ENCODE data around the gene SASH1.
"Not testable (repeated sequence)": the region's sequence is repeated elsewhere in the genome, so short reads cannot be mapped to it uniquely, and the experiment has no call there.

SASH1 gene

GRCh38 chr6:148365041-148365440 is 22.4 kb downstream of the SASH1 start:
- DNase-seq (ENCODE audit: low read depth) = no peak

- DNase-seq (ENCODE audit: low read depth) = no peak
These were observed 24.9 kb downstream of the SASH1 start for GRCh38 chr6:148367411-148368024.

GRCh38 chr6:148370176-148370575 is 27.5 kb downstream of the SASH1 start:
- no peak for DNase-seq (ENCODE audit: low read depth)

- DNase-seq (ENCODE audit: low read depth) = no peak
These were observed 31.6 kb downstream of the SASH1 start for GRCh38 chr6:148374040-148374774.

- DNase-seq (ENCODE audit: low read depth) = no peak
These were observed 32.8 kb downstream of the SASH1 start for GRCh38 chr6:148375401-148375800.

GRCh38 chr6:148379481-148379880 is 36.8 kb downstream of the SASH1 start:
- DNase-seq (ENCODE audit: low read depth) = no peak

GRCh38 chr6:148379966-148380713 is 37.5 kb downstream of the SASH1 start:
- no peak for DNase-seq (ENCODE audit: low read depth)

- DNase-seq (ENCODE audit: low read depth) = not testable (repeated sequence)
These were observed 39.4 kb downstream of the SASH1 start for GRCh38 chr6:148382051-148382450.

- no peak for DNase-seq (ENCODE audit: low read depth)
These were observed 40.2 kb downstream of the SASH1 start for GRCh38 chr6:148382861-148383260.

- DNase-seq (ENCODE audit: low read depth) = no peak
These were observed 41.2 kb downstream of the SASH1 start for GRCh38 chr6:148383658-148384368.

GRCh38 chr6:148385379-148385778 is 42.7 kb downstream of the SASH1 start:
- no peak for DNase-seq (ENCODE audit: low read depth)

- DNase-seq (ENCODE audit: low read depth) = no peak
These were observed 45.9 kb downstream of the SASH1 start for GRCh38 chr6:148388521-148388920.

- no peak for DNase-seq (ENCODE audit: low read depth)
These were observed 46.4 kb downstream of the SASH1 start for GRCh38 chr6:148389086-148389485.

- DNase-seq (ENCODE audit: low read depth) = no peak
These were observed 47.3 kb downstream of the SASH1 start for GRCh38 chr6:148389917-148390316.

- not testable (repeated sequence) for DNase-seq (ENCODE audit: low read depth)
These were observed 49.5 kb downstream of the SASH1 start for GRCh38 chr6:148392127-148392526.

- no peak for DNase-seq (ENCODE audit: low read depth)
These were observed 50.0 kb downstream of the SASH1 start for GRCh38 chr6:148392671-148393070.

GRCh38 chr6:148395583-148396101 is 53.0 kb downstream of the SASH1 start:
- no peak for DNase-seq (ENCODE audit: low read depth)

GRCh38 chr6:148396411-148396810 is 53.8 kb downstream of the SASH1 start:
- DNase-seq (ENCODE audit: low read depth) = no peak

- DNase-seq (ENCODE audit: low read depth) = no peak
These were observed 54.3 kb downstream of the SASH1 start for GRCh38 chr6:148396926-148397325.

- no peak for DNase-seq (ENCODE audit: low read depth)
These were observed 55.6 kb downstream of the SASH1 start for GRCh38 chr6:148398244-148398643.

GRCh38 chr6:148398678-148399077 is 56.0 kb downstream of the SASH1 start:
- DNase-seq (ENCODE audit: low read depth) = no peak

GRCh38 chr6:148401571-148401970 is 58.9 kb downstream of the SASH1 start:
- DNase-seq (ENCODE audit: low read depth) = no peak

All from T follicular helper cell (primary cell).